ENCODE data around the gene BAIAP2.

The BAIAP2 gene

DNA sequence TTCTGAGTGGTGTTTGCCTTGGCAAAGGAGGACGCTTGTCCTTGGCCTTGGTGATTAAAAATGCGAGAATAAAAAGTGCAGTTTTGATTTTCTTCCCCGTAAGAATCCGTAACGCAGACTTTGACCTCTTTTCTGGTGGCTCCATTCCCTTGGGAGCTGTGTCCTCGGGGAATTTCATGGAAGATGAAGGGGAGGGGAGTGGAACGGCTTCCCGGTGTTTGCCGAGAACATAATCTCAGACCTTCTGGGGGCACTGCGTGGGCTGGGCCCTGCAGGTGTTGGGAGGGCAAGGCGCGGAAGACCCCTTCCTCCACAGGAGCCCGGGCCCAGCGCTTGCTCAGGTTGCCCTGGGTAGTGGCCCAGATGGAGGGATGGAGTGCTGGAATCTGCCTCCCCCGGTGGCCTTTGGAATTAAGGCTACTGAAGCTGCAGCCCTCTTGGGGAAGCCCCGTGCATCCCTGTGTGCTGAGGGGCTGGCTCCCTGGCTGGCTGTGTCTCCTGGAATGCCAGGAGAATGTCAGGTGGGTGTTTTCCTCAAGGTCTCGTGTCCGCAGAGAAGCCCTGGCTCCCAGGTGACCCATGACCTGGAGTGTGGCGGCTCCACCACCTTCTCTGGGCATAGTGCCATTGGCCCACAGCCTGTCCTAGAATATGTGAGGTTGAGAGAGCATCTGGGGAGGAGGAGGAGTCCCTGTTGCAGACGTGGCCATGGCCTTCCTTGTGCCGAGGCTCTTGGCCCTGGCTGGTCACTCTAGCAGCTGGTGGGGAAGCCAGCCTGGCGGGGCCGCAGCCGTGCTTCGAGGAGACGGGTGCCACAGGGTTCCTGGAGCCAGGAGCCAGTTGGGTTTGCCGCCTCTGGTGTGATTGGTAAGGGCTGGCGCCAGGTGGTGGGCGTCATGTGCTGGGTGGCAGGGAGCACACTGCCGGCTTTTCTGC lies 3.1 kb downstream of the BAIAP2 start:
- no peak for DNase-seq

- DNase-seq: no peak
Observed at GRCh38 chr17:81039096-81039495, 4.1 kb downstream of the BAIAP2 start.

- no peak for DNase-seq
Observed at GRCh38 chr17:81039854-81040758, 5.2 kb downstream of the BAIAP2 start.

DNA sequence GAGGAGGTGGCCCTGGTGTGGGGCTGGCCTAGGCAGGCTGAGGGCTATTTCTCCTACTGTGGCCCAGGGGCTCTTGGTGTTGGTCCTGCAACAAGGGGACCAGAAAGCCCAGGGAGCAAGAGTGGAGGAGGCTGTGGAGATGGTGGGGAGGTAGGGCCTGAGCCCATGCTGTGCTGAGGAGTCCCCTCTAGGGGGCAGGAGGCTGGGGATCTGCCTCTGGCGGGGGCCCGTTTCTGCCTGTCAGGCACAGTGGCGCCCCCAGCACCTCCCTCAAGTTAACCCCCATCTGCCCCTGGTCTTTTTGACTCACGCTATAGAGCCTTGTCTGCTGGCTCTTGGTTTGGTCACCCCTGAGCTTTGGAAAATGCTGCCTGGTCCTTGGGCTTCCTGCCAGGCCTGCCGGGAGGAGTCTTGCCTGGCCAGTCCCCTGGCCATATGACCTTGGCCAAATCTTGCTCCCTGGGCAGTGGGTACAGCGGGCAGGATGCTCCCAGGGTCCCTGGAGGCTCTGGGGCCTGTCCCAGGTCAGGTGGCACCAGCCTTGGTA lies 5.9 kb downstream of the BAIAP2 start:
- no peak for DNase-seq

DNA sequence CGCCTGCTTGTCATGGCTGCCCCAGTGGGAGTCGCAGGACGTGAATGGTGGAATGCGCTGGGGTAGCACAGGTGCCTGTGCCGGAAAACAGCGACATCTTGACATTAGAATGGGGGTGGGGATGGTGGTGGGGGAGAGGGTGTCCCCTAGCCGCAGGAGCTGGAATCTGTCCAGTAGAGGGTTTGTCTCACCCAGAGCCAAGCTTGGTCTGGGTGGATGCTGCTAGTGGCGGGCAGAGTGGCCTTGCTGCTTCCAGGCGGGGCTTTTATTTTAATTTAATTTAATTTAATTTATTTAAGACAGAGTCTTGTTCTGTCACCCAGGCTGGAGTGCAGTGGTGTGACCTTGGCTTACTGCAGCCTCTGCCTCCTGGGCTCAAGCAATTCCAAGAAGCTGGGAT lies 7.7 kb downstream of the BAIAP2 start:
- no peak for DNase-seq

DNA sequence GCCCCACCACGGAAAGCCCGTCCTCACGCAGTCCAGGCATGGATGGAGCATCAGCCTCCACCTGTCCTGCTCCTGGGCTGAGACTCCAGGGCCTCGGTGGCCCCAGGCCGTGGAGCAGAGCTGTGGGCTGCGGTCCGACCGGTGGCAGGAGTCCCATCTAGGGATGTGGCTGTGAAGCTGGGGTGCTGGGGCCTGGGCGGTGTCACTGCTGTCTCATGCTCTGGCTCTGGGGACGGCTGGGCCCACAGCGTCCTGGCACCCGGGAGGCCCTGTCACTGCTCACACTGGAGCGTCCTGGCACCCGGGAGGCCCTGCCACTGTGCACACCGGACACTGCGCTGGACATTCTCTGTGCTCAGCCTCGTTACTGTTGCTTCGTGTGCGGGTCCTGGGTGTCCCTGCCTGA lies 8.4 kb downstream of the BAIAP2 start:
- no peak for DNase-seq

DNA sequence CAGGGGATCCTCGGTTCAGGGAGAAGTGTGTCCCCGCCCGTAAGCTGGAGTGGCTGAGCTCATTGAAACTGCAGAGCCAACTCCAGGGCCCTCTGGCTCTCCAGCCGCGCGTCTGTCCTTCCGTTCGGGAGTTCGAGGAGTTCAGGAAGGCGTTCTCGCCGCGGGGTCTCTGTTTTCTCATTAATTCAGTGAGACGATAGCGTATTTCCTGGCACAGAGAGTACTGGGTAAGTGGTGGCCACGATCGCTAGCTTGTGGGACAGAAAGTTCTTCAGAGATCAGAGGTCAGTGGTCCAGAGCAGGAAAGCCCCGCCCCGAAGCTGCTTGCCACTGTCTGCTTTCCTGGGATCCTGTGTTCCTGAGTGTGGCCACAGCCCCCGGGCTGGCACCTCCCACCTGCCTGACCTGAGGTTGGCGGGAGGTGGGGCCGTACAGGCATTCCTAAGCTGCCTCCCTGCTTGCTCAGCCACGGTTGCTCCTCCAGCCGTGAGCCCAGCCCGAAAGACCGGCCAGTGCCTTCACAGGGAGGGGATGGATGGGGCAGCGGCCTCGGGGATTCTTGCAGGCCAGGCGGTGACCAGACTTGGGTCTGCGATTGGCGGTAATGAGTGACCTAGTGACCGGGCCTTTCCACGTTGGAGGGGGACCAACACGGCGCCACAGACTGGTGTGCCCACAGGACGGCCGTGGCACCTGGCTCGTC lies 8.9 kb downstream of the BAIAP2 start:
- no peak for DNase-seq

DNA sequence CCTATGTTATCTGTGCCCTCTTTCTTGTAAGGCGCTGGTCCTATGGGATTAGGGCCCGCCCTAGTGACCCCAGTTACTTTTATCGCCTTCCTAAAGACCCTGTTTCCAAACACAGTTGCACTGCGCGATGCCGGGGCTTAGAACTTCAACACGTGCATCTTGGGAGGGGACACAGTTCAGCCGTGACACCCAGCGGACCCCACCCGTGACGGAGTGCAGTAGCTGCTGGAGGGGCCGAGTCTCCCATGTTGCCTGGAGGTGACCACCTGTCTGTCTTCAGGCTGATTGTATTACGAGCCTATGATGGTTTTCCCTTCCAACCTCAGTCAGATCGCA lies 9.4 kb downstream of the BAIAP2 start:
- DNase-seq: no peak

DNA sequence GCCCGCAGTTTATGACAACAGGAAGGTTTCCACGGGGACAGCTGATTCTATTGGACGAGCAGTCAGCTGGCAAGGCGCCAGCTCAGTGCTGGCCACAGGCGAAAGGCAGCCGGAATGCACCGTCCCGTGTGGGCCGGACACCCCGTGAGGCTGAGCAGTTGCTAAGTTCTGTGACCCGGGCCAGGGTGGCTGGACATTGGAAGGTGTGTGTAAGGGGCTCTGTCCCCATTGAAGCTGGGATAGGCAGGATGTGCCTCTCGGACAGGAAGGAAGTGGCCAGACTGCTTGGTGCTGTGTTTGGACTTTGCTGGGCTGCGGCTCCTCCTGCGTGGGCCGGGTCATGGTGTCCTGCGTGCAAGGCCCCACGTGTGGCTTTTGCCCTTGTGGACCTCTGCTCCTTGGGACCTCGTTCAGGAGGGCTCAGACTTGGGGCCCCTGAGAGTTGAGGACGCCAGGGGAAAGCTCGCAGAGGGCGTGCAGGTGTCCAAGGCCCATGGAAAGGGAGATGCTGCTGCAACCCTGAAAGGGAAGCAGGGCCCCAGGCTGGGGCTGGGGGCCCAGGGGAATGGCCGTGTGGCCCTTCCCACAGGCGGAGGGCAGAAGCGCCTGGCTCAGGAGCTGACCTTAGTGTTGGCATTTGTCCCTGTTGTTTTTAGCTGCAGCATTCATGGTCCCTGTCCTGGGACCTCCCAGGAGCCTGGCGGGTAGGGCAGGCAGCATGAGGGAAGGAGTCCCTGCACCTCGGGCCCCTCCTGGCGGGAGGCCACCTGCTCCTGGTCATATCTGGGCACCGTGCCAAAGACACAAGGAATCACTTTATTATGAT lies 10.0 kb downstream of the BAIAP2 start:
- no peak for DNase-seq

DNA sequence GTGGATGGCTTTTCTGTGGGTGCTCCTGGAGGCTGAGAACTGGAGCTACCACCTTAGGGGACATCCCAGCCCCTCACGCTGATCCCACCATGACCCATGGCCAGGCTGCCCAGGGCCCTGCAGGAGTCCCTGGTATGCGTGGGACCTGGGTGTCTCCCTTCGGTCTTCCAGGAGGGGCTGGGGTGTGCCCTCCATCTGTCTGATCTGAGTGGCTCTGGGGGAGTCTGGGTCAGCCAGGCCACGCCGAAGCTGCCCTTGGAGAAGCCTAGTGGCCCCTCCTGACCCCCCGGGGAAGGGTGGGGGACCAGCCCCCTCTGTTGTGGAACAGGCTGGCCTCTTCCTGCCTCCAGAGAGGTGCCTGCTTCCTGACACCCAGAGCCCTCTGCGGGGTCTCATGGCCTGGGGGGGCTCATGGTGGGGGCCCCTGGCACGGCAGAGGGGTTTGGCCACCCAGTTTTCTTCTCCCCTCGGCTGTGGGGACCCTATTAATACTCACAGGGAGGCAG lies 10.7 kb downstream of the BAIAP2 start:
- no peak for DNase-seq

DNA sequence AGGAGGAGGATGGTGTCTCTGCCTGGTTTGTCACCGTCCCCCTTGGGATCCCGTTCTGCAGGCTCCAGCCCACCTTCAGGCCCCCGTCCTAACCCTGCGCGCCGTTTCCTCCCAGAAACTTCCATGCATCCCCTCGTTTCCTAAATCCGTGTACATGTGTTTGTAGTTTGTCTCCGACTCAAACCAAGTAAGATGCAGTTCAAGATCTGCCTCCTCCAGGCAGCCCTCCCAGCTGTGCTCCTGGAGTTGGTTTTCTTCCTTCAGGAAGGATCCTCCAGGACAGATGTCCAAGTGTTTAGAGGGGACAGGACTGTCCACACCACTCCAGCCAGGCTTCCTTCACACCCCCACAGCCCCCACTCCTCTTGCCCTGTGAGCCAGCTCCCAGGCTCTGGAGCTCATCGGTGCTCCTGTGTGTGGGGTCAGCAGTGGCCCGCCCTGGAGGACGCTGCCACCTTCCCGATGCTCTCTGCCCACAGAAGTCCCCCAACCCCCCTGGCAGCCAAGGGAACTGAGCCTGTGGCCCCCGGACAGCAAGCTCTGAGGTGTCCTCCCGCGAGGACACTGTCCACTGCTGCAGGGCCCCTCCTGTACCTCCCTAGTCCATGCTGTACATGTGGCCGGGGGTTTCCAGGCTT lies 11.3 kb downstream of the BAIAP2 start:
- no peak for DNase-seq

- no peak for DNase-seq
Observed at GRCh38 chr17:81046770-81047359, 11.9 kb downstream of the BAIAP2 start.

DNA sequence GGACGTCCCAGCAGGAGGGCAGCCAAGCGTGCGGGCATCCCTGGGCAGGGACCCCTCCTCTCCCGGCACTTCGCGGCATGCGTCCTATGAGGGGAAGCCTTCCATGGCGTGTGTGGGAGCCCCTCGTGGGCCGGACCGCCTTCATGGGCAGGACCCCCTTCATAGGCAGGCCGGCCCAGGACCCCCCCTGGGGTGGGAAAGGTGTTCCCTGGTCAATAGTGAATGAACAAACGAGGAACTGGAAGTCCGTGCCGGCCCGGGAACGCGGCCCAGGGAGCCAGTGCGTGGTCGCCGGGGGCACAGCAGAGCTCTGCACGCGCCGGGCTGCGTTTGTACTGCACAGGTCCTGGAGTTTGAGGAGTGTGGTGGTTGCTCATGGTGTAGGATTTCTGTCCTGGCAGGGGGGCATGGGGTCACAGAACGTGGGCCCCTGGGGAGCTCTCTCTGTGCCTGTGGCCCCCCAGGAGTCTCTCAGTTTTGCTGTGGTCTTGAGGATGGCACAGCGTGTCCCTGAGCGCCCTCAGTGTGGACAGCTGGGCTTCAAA lies 13.9 kb downstream of the BAIAP2 start:
- DNase-seq: no peak

GRCh38 chr17:81049372-81049911 lies 14.5 kb downstream of the BAIAP2 start:
- no peak for DNase-seq

DNA sequence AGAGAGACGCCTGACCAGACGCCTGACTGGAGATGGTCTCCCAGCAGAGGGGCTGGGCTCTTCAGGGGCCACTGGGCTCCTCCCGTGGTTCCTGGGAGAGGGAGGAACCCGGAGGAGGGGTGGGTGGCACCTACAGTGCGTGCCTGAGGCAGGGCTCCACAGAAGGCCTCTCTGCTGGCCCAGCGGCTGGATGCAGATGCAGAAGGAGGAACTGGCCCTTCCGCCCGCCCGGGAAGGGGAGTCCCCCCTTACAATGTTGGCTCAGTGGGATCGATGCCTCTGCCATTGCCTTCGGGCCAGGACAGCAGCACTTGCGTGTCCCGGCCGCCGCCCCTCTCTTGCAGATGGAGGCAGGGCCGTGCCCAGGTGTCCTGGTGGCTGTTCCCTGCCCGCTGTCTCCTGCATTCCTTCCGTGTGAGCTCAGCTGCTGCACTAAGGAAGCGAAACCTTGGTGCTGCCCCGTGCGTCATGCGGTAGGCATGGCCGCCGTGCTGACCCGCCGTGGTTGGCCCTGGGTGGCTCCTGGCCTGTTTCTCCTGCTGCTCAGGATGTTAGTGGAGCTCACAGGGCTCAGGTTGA lies 15.1 kb downstream of the BAIAP2 start:
- DNase-seq: no peak

DNA sequence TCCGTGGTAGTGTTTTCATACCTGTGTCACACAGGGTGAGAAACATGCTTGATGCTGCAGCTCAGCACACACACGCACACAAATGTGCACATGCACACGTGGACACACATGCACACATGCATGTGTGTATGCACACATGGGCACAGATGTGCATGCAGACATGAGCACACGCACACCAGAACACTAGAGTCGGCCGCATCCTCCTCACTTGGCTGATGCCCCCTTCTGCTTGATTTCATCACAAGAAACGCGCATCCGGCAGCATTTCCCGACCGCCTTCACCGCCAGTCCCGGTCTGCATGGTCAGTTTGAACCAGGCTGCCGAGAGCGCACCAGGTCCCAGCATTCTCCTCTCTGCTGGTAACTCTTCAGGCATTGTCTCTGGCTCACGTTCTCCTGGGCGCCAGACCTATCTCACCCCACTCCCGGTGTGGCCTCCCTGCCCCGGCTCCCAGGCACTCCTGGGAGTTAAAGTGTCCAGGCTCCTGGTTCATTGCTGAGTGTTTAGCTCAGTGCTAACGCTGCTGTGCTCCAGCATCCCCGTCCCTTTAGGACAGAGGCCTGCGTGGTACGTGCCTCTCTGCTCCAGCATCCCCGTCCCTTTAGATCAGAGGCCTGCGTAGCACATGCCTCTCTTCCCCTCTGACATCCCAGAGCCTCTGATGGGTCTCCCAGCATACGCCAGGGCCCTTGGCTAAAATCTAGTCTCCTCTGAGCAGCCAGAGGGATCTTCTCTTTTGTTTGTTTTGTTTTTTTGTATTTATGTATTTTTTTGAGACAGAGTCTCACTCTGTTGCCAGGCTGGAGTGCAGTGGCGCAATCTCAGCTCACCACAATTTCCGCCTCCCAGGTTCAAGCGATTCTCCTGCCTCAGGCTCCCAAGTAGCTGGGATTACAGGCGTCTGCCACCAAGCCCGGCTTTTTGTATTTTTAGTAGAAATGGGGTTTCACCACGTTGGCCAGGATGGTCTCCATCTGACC lies 16.0 kb downstream of the BAIAP2 start:
- no peak for DNase-seq

DNA sequence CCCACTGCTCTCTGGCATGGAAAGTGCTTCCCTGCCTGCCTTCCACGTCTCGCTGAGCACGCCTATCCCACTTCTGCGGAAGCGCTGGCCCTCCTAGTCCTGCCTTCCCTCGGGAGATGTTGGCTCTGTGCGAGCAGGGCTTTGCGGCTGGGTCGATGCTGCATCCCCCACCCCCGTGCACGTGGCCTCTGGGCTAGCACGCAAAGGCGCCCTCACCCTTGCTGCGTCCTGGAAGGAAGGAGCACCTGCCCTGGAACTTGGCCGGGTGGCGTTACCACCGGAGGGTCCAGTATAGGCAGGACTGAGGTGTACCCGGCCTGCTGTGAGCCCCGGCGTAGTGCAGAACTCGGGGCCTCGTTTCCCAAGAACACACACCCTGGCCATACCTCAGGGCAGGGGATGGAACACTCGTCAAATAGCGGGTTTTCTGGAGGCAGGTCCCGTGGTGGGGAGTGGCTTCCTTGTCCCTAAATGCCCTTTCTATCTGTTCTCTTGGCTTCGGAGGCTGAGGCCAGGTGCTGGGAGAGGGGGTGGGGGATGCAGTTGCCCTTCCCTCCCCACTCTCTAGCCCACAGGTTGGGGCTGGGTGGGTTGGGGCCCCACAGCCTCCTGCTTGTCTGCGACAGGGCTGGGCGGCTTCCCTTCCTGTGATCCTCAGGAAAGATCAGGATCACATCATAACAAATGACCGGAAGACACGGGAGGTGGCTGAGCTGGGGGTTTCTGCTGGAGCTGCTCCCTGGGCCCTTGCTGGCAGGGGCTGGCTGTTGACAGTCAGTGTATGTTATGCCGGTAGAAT lies 17.4 kb downstream of the BAIAP2 start:
- DNase-seq: no peak
